Fibroblast of mammary gland (primary cell): ENCODE results near the gene TMEM80.

Source experiments
- DNase-seq: peaks from one replicate; pipeline ENCODE4 v3.0.0-alpha.2; 2010; ENCODE audit warnings: low read depth
- H3K4me3 ChIP-seq: 2 replicates; pipeline ENCODE4 v1.5.1; 2011; ENCODE audit warnings: low read depth, mild to moderate bottlenecking, low read length, moderate library complexity; ENCODE audit not compliant: control insufficient read depth
- TF ChIP-seq, protein P1 (sequence below): conservative IDR thresholded peaks from 2 replicates; pipeline ENCODE4 v1.5.1; 2011; ENCODE audit warnings: low read depth, low read length, inconsistent platforms; ENCODE audit not compliant: control insufficient read depth, insufficient read depth

TMEM80 gene

DNA sequence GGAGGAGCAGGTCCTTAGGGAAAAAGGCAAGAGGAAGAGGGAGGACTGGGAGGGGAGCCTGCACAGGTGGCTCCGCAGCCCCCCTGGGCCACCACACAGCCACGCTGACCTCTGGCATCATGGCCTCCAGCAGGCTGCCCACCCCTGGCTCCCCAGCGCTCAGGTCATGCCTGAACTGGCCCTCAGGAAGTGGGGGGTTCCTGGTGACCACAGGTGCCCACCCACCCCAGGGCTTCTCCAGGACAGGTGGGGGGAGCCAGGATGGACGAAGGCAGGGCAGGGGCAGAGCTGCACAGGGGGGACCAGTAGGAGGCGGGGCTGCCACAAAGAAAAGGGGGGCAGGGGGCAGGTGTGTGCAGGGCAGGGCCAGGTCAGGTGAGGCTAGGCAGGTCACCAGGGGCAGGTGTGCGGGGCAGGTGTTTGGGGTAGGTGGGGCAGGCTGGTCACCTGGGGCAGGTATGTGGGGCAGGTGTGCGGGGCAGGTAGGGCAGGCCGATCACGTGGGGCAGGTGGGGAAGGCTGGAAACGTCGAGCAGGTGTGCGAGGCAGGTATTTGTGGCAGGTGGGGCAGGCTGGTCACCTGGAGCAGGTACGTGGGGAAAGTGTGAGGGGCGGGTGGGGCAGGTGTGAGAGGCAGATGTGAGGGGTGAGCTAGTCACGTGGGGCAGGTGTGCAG, 1.6 kb upstream of the TMEM80 start:
- H3K4me3 ChIP-seq = peak overlapping the region; percentile 35
- TF ChIP-seq, protein P1, sequence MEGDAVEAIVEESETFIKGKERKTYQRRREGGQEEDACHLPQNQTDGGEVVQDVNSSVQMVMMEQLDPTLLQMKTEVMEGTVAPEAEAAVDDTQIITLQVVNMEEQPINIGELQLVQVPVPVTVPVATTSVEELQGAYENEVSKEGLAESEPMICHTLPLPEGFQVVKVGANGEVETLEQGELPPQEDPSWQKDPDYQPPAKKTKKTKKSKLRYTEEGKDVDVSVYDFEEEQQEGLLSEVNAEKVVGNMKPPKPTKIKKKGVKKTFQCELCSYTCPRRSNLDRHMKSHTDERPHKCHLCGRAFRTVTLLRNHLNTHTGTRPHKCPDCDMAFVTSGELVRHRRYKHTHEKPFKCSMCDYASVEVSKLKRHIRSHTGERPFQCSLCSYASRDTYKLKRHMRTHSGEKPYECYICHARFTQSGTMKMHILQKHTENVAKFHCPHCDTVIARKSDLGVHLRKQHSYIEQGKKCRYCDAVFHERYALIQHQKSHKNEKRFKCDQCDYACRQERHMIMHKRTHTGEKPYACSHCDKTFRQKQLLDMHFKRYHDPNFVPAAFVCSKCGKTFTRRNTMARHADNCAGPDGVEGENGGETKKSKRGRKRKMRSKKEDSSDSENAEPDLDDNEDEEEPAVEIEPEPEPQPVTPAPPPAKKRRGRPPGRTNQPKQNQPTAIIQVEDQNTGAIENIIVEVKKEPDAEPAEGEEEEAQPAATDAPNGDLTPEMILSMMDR = no peak
- no peak for DNase-seq

DNA sequence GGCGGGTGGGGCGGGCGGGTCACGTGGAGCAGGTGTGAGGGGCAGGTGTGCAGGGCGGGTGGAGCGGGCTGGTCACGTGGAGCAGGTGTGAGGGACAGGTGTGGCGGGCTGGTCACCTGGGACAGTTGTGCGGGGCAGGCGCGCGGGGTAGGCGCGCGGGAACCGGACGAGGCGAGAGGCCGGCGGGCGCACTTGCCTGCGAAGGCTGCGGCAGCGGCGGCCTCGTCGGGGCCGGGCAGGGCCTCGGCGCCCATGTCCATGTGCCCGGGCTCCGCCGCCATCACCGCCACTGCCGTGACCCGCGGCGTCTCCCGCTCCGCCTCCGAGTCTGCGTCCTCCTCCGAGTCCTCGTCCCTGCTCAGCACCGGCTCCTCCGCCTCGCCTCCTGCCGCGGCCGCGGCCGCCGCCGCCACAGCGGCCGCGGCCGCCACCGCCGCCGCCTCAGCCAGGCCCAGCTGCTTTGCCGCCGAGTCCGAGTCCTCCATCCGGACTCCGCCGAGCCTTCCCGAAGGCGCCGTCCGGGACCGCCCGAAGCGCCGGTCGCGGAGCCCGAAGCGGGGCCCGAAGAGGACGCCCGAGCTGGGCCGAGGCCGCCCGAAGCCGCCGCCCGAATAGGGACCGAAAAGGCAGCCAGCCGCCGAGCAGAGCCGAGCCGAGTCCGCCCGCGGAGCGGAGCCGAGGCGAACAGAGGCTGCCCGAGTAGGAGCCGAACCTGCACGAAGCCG, 891 bp upstream of the TMEM80 start, which contains the start of gene DEAF1:
Gene DEAF1 (minus strand): TSS at position 660 of the 725 bp plus-strand sequence. CDS start 175 bp downstream, at position 485.
- H3K4me3 ChIP-seq = peak within 1 kb of the TSS; percentile 82
- DNase-seq = peak; percentile 96
- TF ChIP-seq, protein P1 = no peak

DNA sequence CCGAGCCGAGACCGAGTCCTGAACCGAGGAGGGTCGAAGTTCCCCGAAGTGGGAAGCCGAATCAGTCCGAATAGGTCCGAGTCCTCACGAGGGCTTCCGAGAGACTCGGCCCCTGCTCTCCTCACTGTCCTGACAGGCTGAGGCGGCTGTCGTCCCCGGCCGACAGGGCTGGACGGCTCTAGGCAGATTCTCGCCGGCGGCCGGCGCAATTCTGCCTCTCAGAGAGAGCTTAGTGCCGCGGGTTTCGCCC, 403 bp upstream of the TMEM80 start:
- TF ChIP-seq, protein P1 = no peak
- peak overlapping the region; percentile 62 for H3K4me3 ChIP-seq
- DNase-seq = no peak

DNA sequence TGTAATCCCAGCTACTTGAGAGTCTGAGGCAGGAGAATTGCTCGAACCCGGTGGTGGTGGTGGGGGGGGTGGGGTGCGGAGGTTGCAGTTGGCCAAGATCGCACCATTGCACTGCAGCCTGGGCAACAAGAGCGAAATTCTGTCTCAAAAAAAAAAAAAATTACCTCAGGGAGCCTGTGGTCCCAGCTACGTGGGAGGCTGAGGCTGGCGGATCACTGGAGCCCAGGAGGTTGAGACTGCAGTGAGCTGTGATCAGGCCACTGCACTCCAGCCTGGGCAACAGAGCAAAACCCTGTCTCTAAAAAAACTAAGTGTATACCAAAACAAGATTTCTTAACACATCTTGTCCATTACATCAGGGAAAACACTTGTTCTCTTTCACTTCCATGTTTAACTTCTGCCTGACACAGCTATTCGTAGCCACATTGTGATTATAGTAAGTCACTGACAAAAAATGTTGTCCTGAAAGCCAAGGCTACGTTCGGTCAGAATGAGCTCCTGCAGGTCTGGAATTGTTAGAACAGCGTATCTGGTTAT, 1.4 kb downstream of the TMEM80 start:
- H3K4me3 ChIP-seq = peak overlapping the region; percentile 82
- TF ChIP-seq, protein P1 = no peak
- peak; percentile 87 for DNase-seq

DNA sequence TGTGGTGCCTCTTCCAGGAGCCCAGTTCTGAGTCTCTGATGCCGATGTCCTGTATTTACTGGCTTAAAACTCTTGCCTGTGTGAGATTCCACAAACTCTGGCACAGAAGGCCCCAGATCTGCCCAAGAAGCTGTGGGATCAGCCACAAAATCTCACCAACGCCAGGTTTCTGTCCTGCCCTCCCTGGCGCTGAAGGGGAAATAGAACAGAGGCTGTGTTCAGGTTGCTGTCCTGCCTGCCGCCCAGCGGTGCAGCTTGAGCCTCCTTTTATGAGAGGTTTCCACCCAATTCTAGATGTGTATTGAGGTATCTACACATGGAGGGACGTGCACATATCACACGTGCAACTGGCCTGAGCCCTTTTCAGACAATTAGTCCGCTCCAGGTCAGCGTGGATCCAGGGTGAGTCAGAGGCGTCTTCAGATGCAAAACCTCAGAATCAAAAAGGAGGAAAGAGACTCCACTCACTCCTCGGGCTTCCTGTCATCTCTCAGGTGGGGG, 2.2 kb downstream of the TMEM80 start:
- TF ChIP-seq, protein P1 = no peak
- peak; percentile 72 for DNase-seq
- H3K4me3 ChIP-seq = peak overlapping the region; percentile 23

DNA sequence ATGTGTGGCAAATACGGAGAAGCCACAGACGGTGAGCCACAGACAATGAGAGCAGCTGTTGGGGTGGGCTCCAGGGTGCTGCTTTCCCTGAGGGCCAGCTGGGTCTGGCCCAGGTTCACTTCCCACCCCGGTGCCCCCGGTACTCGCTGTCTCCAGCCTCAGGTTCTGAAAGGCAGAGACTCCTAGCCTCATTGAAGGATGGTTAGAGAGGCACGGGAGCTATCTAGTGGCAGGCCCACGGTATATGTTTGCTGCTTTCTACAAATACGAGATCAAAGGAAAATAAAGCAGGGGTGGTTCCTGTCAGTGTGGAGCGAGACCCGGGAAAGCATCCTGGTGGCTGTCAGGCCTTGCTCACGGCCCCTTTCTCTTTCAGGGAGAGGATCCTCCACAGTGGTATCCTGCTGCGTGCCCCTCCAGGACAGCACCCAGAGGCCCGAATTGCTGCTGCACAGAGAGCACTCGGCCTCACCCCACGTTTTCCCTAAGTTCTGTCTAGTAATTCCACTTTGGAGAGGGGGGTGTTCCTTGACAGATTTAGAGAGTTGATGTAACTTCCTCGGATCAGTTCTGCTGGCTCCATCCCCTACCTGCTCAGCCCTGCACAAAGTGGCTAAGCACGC, 3.0 kb downstream of the TMEM80 start:
- DNase-seq = no peak
- TF ChIP-seq, protein P1 = no peak
- H3K4me3 ChIP-seq = no peak overlapping the region
